Uterus (tissue), 4 donors: ENCODE results near the gene EML3. TPM values are rescaled to one million over a fixed set of nuclear protein-coding genes. Genes with fewer than 3 reads are reported as not detected.

ENCODE experiments used
- DNase-seq, 2 donors: peaks; one replicate each; pipeline ENCODE4 v3.0.0-alpha.2; 2019 to 2020
- H3K27ac ChIP-seq, 2 donors: fragments of 200-600 bp; sonication (generic); 1 replicate in 1 of 2; 2 replicates in 1 of 2; pipeline ENCODE4 v1.5.1; 2016 to 2018
- H3K27me3 ChIP-seq, 2 donors: fragments of 200-600 bp; sonication (generic); one replicate each; pipeline ENCODE4 v1.5.1; 2018 to 2019; ENCODE audit warnings: control low read depth in 1 of 2
- H3K36me3 ChIP-seq, 2 donors: fragments of 200-600 bp; sonication (generic); one replicate each; pipeline ENCODE4 v1.5.1; 2019; ENCODE audit warnings: control low read depth in 1 of 2
- H3K4me1 ChIP-seq, 2 donors: fragments of 200-600 bp; sonication (generic); one replicate each; pipeline ENCODE4 v1.5.1; 2018 to 2019; ENCODE audit warnings: control low read depth in 1 of 2
- H3K4me3 ChIP-seq, 2 donors: fragments of 200-600 bp; sonication (generic); 1 replicate in 1 of 2; 2 replicates in 1 of 2; pipeline ENCODE4 v1.5.1; 2018 to 2019; ENCODE audit warnings: mild to moderate bottlenecking in 1 of 2
- H3K9me3 ChIP-seq, 2 donors: fragments of 200-600 bp; sonication (generic); one replicate each; pipeline ENCODE4 v1.5.1; 2019; ENCODE audit warnings: control low read depth in 1 of 2
- CTCF ChIP-seq, 4 experiments: fragments of 200-600 bp in 2 of 4; fragments of 450-650 bp in 2 of 4; sonication (generic) in 2 of 4; IDR thresholded peaks; one replicate each; pipeline ENCODE4 v1.5.1; 2016 to 2019; ENCODE audit warnings: antibody characterized with exemption in 4 of 4, mild to moderate bottlenecking in 2 of 4, moderate library complexity in 1 of 4
- POLR2A ChIP-seq, 2 donors: fragments of 450-650 bp; IDR thresholded peaks; one replicate each; pipeline ENCODE4 v1.6.1; 2016; ENCODE audit warnings: antibody characterized with exemption in 2 of 2, mild to moderate bottlenecking in 1 of 2, moderate library complexity in 1 of 2
- intact Hi-C: fragments of 100-400 bp; cut with DNase I; formaldehyde crosslinking; loops from one replicate; pipeline ENCODE4 v1.15.1; 2023; ENCODE audit warnings: low total_unique reads
- total RNA-seq, 4 donors: library from RNA; depleted of rRNA in 3 of 4; stranded (reverse); fragments of >200 nt in 3 of 4; gene quantifications; one replicate each; pipeline versions ENCODE4 v1.1.0 to v1.2.4, GENCODE V29; 2014 to 2023
- donor health status: DM: yes; HTN: yes; CAD: no.

EML3 gene
- total RNA-seq, 4 donors from 2014 or later, result 17.9 to 126 (median 36.8) TPM

GRCh38 chr11:62649486-62649885, 36.9 kb upstream of the EML3 start:
- no peaks in the 10 kb centered on the region for H3K9me3 ChIP-seq
- DNase-seq, result no peak
- H3K4me3 ChIP-seq, result no peak overlapping the region
- intact Hi-C loops, result no loop called here
- no peaks in the 10 kb centered on the region for H3K36me3 ChIP-seq
- peaks cover 5 to 14% of the 10 kb centered on the region in 2 donors for H3K4me1 ChIP-seq
- H3K27me3 ChIP-seq, result no peaks in the 10 kb centered on the region
- H3K27ac ChIP-seq, result no peak overlapping the region
- TF ChIP-seq POLR2A (IDR thresholded peaks at IDR 0.05) (no peak), CTCF (IDR thresholded peaks at IDR 0.05) (no peak)

GRCh38 chr11:62648967-62649364, 36.4 kb upstream of the EML3 start:
- Histone ChIP-seq H3K27ac (no peak overlapping the region), H3K27me3 (no peaks in the 10 kb centered on the region), H3K4me1 (peaks cover 5 to 14% of the 10 kb centered on the region in 2 donors), H3K9me3 (no peaks in the 10 kb centered on the region), H3K4me3 (no peak overlapping the region), H3K36me3 (no peaks in the 10 kb centered on the region)
- DNase-seq, result no peak
- TF ChIP-seq CTCF (IDR thresholded peaks at IDR 0.05) (no peak), POLR2A (IDR thresholded peaks at IDR 0.05) (no peak)
- intact Hi-C loops, result no loop called here

GRCh38 chr11:62648185-62648966, 35.8 kb upstream of the EML3 start:
- Histone ChIP-seq H3K4me3 (no peak overlapping the region), H3K36me3 (no peaks in the 10 kb centered on the region), H3K9me3 (no peaks in the 10 kb centered on the region), H3K27me3 (no peaks in the 10 kb centered on the region), H3K4me1 (peaks cover 5 to 14% of the 10 kb centered on the region in 2 donors), H3K27ac (no peak overlapping the region)
- intact Hi-C loops, result no loop called here
- no peak for TF ChIP-seq POLR2A (IDR thresholded peaks at IDR 0.05)
- TF ChIP-seq CTCF (IDR thresholded peaks at IDR 0.05), result no peak
- DNase-seq, result no peak

- no peak overlapping the region for H3K4me3 ChIP-seq
- H3K27me3 ChIP-seq, result no peaks in the 10 kb centered on the region
- no peak for DNase-seq
- H3K9me3 ChIP-seq, result no peaks in the 10 kb centered on the region
- TF ChIP-seq CTCF (IDR thresholded peaks at IDR 0.05) (no peak), POLR2A (IDR thresholded peaks at IDR 0.05) (no peak)
- H3K27ac ChIP-seq, result no peak overlapping the region
- intact Hi-C loops, result no loop called here
- no peaks in the 10 kb centered on the region for H3K36me3 ChIP-seq
- H3K4me1 ChIP-seq, result peaks cover 5 to 14% of the 10 kb centered on the region in 2 donors
Observed at GRCh38 chr11:62647609-62648005, 35.0 kb upstream of the EML3 start.

- Histone ChIP-seq H3K4me3 (peak overlapping the region in 1 of 2 donors; percentile 91), H3K27ac (no peak overlapping the region), H3K27me3 (no peaks in the 10 kb centered on the region), H3K36me3 (no peaks in the 10 kb centered on the region), H3K9me3 (no peaks in the 10 kb centered on the region), H3K4me1 (peaks cover 5 to 14% of the 10 kb centered on the region in 2 donors)
- no peak for DNase-seq
- no peak for TF ChIP-seq POLR2A (IDR thresholded peaks at IDR 0.05)
- TF ChIP-seq CTCF (IDR thresholded peaks at IDR 0.05), result no peak
- intact Hi-C loops, result no loop called here
Observed at GRCh38 chr11:62646825-62647608, 34.4 kb upstream of the EML3 start.
